HFFc6 (cell line): ENCODE data around the gene BACH1. TPM values are rescaled to one million over a fixed set of nuclear protein-coding genes. Genes with fewer than 3 reads are reported as not detected.

ENCODE experiments used
- DNase-seq: peaks from one replicate; pipeline ENCODE4 v3.0.0-alpha.2; 2018
- H3K27ac Mint-ChIP-seq: 2 replicates; pipeline ENCODE4 v1.8.0; 2020; ENCODE audit warnings: mild to moderate bottlenecking, mixed read lengths
- H3K27me3 Mint-ChIP-seq: 2 replicates; pipeline ENCODE4 v1.8.0; 2021; ENCODE audit warnings: mild to moderate bottlenecking, moderate library complexity, mixed read lengths; ENCODE audit not compliant: insufficient read depth
- H3K36me3 Mint-ChIP-seq: 2 replicates; pipeline ENCODE4 v1.8.0; 2021; ENCODE audit warnings: low read depth, mixed read lengths
- H3K4me1 Mint-ChIP-seq: 2 replicates; pipeline ENCODE4 v1.8.0; 2020; ENCODE audit warnings: low read depth, mixed read lengths
- H3K4me3 Mint-ChIP-seq: 2 replicates; pipeline ENCODE4 v1.8.0; 2020; ENCODE audit warnings: mild to moderate bottlenecking, moderate library complexity, mixed read lengths
- H3K9me3 Mint-ChIP-seq: 2 replicates; pipeline ENCODE4 v1.8.0; 2020; ENCODE audit warnings: mild to moderate bottlenecking, mixed read lengths
- CTCF ChIP-seq: fragments of 200-600 bp; sonication (generic); IDR thresholded peaks from 2 replicates; pipeline ENCODE4 v1.5.0; 2021; ENCODE audit warnings: antibody characterized with exemption, mild to moderate bottlenecking
- total RNA-seq, 6 experiments: library from RNA; stranded (reverse); fragmentation: NEBNext Ultra II Directional; extraction: Animal tissue kit (Norgen Biotek cat#: 25700); gene quantifications; 2 replicates in 1 of 6; 3 replicates in 5 of 6; pipeline ENCODE4 v1.2.3, GENCODE V29; 2021

The BACH1 gene
- total RNA-seq, 6 experiments from 2014 or later = 47.3 to 53.5 (median 53.1) TPM

- Mint-ChIP-seq H3K27ac (no peak overlapping the region), H3K36me3 (peaks cover 12% of the 10 kb centered on the region), H3K4me3 (no peak overlapping the region), H3K4me1 (peaks cover 13% of the 10 kb centered on the region), H3K27me3 (no peaks in the 10 kb centered on the region; the same call in 1 of the 2 replicates), H3K9me3 (no peaks in the 10 kb centered on the region)
- DNase-seq = no peak
- TF ChIP-seq CTCF = no peak
Observed at GRCh38 chr21:29295066-29295650, 3.6 kb upstream of the BACH1 start.

- Mint-ChIP-seq H3K27me3 (no peaks in the 10 kb centered on the region; the same call in 1 of the 2 replicates), H3K4me1 (peaks cover 26% of the 10 kb centered on the region), H3K27ac (no peak overlapping the region), H3K36me3 (peaks cover 16% of the 10 kb centered on the region), H3K4me3 (no peak overlapping the region), H3K9me3 (no peaks in the 10 kb centered on the region)
- DNase-seq = no peak
- TF ChIP-seq CTCF = no peak
Observed at GRCh38 chr21:29296446-29296845, 2.3 kb upstream of the BACH1 start.

GRCh38 chr21:29297483-29298347, 1.0 kb upstream of the BACH1 start:
- H3K27ac Mint-ChIP-seq = peak overlapping the region; percentile 14; the same call in 1 of the 2 replicates
- no peaks in the 10 kb centered on the region for H3K9me3 Mint-ChIP-seq
- TF ChIP-seq CTCF = no peak

GRCh38 chr21:29299046-29299915, 559 bp downstream of the BACH1 start:
- peak overlapping the region; percentile 92 for H3K4me3 Mint-ChIP-seq
- peak; percentile 34 for DNase-seq
- H3K4me1 Mint-ChIP-seq = peaks cover 53% of the 10 kb centered on the region
- H3K27ac Mint-ChIP-seq = peak overlapping the region; percentile 96
- H3K36me3 Mint-ChIP-seq = peaks cover 16% of the 10 kb centered on the region
- H3K27me3 Mint-ChIP-seq = no peaks in the 10 kb centered on the region; the same call in 1 of the 2 replicates
- no peak for TF ChIP-seq CTCF
- no peaks in the 10 kb centered on the region for H3K9me3 Mint-ChIP-seq

More at GRCh38 chr21:29297483-29298347, 1.0 kb upstream of the BACH1 start:
- DNase-seq = no peak
- peaks cover 38% of the 10 kb centered on the region for H3K4me1 Mint-ChIP-seq
- H3K4me3 Mint-ChIP-seq = peak overlapping the region; percentile 55
- peaks cover 16% of the 10 kb centered on the region for H3K36me3 Mint-ChIP-seq
- H3K27me3 Mint-ChIP-seq = no peaks in the 10 kb centered on the region; the same call in 1 of the 2 replicates
